Stimulated activated CD8-positive, alpha-beta memory T cell treated with anti-CD3 and anti-CD28 coated beads, Interleukin-2, amount 100 ng/mL, for 1 hour (primary cell): ENCODE data around the gene CFAP107.

Source experiments
- DNase-seq, 2 donors: peaks; one replicate each; pipeline ENCODE4 v3.0.0-alpha.2; 2020; ENCODE audit warnings: low read depth in 2 of 2

Gene CFAP107

DNA sequence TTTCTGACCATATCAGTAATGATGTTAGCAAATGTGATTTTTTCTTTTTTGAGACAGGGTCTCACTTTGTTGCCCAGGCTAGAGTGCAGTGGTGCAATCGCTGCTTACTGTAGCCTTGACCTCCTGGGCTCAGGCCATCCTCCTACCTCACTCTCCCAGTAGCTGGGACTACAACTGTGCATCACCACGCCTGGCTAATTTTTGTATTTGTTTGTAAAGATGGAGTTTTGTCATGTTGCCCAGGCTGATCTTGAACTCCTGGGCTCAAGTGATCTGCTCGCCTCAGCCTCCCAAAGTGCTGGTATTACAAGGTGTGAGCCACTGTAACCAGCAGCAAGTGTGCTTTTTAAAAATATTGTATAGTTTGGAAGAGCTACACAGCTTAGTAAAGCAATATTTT lies 4.1 kb upstream of the CFAP107 start:
- DNase-seq: no peak

DNA sequence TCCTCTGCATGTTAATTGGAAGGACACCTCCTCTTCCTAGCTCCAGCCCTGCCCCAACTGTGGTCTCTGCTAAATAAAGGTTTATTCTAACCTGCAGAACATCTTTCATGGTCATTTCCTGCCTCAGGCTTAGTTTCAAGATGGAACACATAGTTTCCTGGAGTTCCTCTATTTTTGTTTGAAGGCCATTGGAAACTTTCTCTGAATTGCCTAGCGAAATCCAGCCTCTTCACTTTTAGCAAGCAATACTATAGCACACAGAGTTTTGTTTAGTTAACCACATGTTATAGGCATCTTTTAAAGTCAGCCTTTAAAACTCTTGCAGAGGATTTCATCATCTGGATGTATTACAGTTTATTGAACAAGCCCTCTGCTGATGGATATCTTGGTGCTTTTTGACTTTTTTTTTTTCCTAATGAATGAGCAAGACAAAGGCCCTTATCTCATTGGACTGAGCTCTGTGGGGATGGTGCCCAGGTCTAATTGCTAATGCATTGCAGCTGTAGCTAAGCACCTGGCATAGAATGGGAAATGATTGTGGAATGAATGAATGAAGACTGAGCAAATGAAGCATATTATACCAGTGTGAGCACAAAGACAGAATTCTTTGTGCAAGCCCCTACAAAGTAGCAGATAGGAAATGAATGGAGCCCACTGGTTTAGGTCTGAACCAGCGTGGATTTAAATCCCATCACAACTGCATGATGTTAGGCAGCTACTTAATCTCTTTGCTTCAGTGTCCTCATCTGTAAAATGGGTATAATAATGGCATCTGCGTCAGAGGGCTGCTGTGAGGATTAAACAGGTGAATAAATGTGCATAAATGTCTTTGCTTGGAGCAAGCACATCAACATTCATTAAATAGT lies 641 bp upstream of the CFAP107 start:
- no peak for DNase-seq

DNA sequence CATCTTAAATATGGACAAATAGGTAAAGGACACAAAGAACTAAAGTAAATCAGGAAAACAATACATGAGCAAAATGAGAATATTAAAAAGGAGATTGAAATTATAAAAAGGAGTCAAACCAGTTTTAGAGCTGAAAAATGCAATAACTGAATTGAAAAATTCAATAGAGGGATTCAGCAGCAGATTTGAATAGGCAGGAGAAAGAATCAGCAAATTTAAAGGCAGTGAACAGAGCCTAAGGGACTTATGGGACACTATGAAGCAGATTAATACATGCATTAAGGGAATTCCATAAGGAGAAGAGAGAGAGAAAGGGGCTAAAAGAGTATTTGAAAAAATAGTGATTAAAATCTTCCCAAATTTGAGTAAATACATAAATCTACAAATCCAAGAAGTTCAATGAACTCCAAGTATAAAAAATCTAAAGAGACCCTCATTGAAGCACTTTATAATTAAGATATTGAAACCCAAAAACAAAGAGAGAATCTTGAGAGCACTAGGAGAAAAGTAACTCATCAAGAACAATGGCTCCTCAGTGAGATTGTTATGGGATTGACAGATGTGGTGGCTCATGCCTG lies 2.9 kb downstream of the CFAP107 start:
- DNase-seq: no peak

DNA sequence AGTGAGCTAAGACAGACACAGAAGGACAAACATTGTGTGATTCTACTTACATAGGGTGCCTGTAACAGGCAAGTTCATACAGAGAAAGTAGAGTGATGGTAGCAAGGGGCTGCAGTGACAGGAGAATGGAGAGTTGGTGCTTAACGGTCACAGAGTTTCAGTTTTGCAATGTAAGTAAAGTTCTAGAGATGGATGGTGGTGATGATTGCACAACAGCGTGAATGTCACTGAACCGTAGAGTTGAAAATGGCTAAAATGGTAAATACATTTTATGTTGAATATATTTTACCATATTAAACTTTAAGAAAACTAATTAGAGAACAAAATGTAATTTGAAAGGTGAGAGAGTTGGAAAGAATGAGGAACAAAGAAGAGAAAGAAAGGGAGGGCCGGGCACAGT lies 8.7 kb downstream of the CFAP107 start:
- no peak for DNase-seq

DNA sequence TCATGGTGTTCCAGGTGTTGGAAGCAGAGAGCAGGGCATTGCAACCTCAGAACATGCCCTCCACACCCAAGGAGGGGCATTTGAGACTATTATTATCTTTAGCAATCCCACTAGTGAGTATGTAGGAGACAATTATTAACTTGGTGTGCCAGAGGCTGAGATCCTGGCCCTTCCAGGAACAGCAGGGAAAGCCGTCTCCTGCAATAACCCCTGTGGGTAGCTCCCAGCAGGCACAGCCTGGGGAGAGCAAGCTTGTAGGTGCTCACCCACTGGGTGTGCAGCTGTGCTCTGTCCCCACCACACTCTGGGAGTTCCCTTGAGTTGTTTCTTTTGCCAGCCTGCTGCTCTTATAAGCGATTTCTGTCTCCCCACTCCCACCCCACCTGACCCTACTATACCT lies 10.3 kb downstream of the CFAP107 start:
- DNase-seq: no peak

DNA sequence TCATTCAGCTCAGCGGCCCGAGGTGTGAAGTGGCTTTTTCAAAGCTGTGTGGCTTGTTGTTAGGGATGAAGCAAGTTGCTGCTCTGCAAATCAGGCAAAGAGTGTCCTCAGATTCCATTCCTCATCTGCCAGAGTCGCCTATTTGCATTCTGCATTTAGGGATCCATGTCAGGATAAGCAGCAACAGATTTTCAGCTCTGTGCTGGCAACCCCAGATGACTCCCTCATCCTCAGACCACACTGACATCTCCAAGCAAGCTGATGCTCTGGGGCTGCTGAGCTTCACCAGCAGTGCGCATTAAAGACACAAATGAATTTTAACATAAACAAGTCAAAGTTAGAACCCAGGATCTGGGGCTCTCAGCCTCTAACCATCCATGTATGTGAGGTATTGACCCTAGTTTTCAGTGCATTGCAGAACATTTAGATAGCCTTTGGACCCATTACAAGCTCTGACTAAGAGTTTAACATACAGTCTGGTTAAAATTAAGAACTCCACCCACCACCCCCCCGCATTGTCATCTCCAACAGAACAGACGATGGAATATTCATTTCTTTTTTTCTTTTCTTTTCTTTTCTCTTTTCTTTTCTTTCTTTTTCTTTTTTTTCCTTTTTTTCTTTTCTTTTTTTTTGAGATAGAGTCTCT lies 10.9 kb downstream of the CFAP107 start:
- no peak for DNase-seq

DNA sequence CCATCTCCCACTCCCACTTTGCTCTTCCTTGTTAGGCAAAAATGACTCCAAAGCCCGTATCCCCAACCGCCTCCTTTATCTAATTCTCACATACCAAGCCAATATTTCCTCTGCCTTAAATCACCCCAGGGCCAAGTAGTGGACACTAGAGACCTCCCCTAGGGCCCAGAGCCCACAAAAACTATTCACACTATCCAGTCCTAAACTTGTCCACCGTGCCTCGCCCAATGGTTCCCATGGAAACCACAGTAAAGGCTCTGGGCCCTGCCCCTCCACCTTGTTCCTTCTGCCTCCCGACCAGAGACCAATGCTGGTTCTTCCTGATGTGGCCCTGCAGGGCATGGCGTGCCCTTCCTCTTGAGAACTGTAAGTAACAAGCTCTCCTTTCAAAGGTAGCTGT lies 11.8 kb downstream of the CFAP107 start:
- no peak for DNase-seq

DNA sequence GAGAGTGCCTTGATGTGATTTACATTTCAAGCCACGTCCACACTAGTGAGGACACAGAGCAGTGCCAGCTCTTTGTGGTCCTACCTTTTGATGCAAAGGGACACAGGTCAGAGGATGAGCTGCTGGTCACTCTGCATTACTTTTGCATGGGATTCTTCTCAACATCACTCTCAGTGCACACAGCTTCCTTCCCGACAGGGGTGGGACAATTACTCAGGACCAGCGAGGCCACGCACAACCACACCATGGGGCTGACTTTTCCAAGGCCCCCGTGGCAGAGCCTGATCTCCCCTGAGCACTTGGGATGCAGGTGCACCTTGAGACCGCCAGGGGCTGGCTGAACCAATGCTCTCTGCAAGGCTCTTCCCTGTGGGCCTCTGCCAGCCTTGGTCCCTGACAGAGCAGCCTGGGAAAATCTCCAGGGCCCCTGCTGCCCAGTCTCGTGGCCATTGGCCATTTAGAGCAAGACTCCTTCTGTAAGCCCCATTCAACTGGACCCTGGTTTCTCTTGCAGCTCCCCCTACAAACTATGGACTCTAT lies 14.3 kb downstream of the CFAP107 start:
- DNase-seq: no peak

DNA sequence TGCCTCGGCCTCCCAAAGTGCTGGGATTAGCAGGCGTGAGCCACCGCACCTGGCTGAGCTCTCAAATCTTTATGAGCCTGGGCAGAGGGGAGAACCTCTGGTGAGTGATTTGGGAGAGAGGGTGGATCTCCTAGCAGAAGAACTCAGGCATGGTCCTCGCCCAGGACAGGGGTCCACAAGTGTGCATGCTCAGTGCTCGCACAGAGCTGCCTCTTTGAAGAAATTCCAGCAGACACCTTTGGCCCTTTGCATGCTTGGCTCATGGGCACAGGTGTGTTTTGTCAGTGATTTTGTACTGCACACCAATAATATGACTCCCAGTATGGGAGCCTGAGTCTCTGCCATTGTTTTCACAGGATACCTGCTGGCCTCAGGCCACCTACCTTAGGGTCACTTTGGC lies 15.8 kb downstream of the CFAP107 start:
- DNase-seq: no peak

DNA sequence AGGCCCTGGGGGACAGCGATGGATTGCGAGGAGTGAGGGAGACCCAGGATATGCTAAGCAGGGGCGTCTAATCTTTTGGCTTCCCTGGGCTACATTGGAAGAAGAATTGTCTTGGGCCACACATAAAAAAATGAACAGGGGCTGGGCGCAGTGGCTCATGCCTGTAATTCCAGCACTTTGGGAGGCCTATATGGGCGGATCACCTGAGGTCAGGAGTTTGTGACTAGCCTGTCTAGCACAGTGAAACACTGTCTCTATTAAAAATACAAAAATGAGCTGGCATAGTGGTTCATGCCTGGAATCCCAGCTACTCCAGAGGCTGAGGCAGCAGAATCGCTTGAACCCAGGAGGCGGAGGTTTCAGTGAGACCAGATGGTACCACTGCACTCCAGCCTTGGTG lies 16.8 kb downstream of the CFAP107 start:
- no peak for DNase-seq

DNA sequence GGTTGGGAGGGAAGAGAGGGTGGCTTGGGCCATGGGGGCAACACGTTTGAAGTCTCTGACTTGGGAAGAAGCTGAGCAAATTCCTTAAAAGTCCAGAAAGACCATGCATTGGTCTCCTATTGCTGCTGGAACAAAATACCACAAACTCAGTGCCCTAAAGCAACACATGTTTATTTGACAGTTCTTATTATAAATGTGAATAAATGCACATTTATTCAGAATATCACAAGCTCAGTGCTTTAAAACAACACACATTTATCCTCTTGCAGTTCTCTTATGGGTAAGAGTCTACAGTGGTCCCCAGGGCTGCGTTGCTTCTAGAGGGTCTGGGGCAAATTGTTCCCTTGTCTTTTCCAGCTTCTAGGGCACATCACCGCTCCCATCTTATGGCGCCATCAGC lies 17.5 kb downstream of the CFAP107 start:
- DNase-seq: no peak

DNA sequence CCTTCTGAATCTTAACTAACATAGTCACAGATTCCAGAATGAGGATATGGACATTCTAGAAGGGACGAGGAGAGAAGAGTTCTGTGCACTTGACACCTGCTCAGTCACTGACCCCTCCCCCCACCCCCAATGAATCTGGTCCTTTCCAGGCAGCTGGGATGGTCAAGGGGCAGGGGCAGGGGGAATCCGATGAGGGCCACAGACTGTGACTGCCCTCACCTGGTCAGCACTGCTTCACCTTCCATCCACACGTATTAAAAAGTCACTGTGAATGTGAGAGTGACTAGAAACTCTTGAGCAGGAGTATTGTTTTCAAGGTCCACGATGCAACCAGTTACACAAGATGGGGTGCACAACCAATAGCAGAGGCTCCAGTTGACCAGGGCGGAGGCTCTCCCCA lies 18.0 kb downstream of the CFAP107 start:
- no peak for DNase-seq

DNA sequence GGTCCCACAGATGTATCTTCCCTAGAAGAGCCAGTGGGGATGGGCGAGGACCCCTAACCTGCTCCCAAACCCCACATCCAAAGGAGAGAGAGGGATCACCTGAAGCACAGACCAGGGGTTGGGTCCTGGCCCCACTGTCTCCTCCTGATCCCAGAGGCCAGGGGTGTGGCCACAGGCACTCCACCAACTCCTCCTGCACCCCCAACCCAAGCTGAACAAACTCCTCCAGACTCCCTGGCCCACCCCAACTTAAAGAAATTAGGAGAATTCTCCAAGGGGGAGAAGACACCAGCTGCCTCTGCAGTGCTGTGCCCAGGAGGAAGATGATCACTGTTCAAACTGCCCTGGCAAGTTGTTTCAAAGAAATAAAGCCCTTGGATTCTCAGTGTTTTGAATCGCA lies 23.0 kb downstream of the CFAP107 start:
- DNase-seq: no peak

DNA sequence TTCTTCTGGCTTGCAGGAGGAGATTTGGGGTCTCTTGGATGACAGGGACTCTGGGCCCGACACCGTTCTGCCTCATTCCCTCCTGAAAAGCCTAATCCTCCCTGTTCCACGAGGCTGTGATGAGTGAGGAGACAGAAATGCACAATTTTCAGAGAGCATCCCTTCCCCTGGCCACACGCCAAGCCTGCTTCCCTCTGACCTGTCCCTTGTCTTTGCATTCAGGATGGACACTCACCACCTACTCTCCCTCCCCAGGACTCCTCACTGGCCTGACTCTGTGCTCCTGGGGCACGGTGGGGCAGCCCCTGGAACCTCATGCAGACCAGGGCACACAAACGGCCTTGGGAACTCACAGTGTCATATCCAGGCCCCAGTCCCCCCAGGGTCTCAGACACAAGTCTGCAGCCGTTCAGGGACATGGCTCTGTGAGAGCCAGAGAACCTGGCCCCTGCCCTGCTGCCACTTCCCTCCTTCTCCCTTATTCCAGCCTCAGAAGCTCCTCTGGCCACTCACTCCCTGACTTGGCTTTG lies 24.0 kb downstream of the CFAP107 start:
- DNase-seq: no peak

DNA sequence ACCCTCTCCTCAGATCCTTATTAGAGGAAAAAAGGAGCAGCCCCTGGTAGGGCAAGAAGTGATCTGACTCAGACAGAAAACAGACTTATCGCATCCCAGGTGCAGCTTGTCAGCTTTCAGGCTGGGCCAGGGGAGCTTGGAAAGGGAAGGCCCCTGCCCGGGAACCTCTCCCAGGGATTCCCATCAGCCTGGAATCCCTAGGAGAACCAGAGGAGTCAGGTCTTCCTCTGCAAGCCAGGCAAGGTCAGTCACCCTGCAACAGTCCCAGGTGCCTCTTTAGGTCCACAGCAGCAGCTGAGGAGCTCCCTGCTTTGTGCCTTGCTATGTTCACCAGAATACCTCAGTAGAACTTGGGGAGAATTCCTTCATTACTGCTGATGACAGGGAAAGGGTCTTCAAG lies 24.6 kb downstream of the CFAP107 start:
- no peak for DNase-seq

DNA sequence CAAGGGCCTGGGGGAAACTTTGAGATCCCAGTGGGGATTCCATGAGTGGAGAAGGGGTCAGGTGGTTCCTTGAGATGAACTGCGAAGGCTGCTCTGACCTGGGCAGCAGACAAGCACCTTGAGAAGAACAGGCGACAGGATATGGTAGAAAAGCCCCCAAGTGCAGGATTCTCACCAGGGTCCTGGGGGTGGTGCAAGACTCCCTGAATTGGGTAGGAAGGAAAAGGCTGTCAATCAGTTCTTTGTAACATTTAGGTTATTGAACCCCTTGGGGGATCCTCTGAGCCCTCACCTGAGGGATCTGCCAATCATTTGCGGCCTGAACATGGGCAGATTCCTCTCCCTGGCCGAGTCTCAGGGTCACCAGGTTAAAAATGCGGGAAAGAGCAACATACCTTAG lies 25.2 kb downstream of the CFAP107 start:
- no peak for DNase-seq

DNA sequence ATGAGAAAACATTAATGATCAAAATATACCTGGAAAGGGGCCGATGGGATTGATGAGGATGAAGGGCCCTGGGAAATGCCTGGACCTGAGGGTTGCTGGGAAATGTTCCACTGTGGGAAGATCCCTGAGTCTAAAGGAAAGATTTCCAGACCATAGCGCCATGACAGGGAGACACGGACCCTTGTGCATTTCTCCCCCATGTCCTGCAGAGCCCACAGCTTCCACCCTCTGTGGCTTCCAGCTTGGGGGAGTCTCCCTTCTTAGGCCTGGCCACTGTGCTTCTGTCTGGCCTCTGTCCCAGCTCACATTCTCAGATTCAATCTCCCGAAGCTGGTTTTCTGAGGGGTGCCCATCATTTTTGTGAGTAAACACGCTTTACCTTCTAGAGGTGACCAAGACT lies 26.5 kb downstream of the CFAP107 start:
- DNase-seq: no peak

DNA sequence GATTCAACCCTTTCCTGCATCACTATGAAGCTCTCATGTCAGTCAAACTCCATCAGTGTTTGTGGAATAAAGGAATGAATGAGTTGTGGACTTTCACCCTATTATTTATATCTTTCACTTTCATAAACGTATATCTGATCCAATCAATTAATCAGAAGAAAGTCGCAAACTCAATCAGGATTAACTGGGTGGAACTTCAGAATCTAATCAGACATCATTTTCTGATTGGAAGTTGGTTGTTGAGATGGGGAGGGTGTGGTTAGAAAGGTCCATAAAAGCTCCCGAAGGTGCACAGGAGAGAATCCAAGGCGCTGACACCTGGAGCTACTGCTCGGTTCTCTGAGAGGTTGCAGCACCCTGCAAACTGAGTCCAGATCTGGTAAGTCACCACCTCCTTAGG lies 27.4 kb downstream of the CFAP107 start, which contains the start of gene PRAMEF12:
Gene PRAMEF12, plus strand, starts transcription at position 301 of the 400 bp plus-strand sequence. CDS start 1,130 bp downstream, outside the sequence.
- no peak for DNase-seq

DNA sequence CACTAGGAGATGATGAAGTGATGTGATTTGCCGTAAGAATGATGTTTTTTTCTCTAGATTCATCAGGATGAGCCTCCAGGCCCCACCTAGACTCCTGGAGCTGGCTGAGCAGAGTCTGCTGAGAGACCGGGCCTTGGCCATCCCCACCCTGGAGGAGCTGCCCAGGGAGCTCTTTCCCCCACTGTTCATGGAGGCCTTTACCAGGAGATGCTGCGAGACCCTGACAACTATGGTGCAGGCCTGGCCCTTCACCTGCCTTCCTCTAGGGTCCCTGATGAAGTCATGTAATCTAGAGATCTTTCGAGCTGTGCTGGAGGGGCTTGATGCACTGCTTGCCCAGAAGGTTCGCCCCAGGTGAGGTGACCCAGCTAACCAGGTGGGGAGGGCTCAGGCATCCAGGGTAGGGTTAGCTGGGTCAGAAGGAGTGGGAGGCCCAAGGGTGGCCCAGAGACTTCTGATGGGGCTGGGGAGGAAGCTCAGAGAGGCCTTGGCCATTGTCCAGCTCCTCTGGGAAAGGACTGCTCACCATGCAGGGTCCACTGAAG lies 28.9 kb downstream of the CFAP107 start:
- DNase-seq: no peak

DNA sequence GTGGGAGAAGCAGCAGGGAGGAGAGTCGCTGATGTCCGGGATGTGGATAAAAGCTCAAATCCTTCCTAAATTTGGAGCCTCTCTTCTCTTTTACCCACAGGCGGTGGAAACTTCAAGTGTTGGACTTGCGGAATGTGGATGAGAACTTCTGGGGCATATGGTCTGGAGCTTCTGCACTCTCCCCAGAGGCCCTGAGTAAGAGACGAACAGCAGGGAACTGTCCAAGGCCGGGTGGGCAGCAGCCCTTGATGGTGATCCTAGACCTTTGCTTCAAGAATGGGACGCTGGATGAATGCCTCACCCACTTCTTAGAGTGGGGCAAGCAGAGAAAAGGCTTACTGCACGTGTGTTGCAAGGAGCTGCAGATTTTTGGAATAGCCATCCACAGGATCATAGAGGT lies 29.4 kb downstream of the CFAP107 start:
- DNase-seq: no peak

DNA sequence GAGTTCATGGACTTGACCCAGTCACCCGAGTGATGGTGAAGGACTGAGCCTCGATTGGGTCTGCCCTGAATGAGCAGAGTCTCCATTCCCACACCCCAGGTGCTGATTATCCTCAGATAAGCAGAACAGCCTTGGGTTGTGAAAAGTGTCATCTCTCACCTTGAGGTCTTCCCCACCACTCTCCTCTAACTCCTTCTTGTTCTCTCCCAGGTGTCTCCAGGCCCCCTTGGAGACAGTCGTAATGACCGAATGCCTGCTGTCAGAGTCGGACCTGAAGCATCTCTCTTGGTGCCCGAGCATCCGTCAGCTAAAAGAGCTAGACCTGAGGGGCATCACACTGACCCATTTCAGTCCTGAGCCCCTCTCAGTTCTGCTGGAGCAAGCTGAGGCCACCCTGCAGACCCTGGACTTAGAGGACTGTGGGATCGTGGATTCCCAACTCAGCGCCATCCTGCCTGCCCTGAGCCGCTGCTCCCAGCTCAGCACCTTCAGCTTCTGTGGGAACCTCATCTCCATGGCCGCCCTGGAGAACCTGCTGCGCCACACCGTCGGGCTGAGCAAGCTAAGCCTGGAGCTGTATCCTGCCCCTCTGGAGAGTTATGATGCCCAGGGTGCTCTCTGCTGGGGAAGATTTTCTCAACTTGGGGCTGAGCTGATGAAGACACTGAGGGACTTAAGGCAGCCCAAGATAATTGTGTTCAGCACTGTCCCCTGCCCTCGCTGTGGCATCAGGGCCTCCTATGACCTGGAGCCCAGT lies 31.0 kb downstream of the CFAP107 start:
- no peak for DNase-seq
